H1 (cell line): Measurements from ENCODE around the gene BNIP1. TPM values are rescaled to one million over a fixed set of nuclear protein-coding genes. Genes with fewer than 3 reads are reported as not detected.
"Not testable (repeated sequence)": the region's sequence is repeated elsewhere in the genome, so short reads cannot be mapped to it uniquely, and the experiment has no call there.

Source experiments
- CTCF ChIA-PET: fragments of 300-600 bp; sonication (Branson Sonifier 250); formaldehyde crosslinking; loops from one replicate; lab custom pipeline; 2021; ENCODE audit not compliant: partially characterized antibody; lab: Charles Lee
- POLR2A ChIA-PET: fragments of 300-600 bp; sonication (Branson Sonifier 250); formaldehyde crosslinking; loops from one replicate; lab custom pipeline; 2021; ENCODE audit warnings: inconsistent platforms; ENCODE audit not compliant: partially characterized antibody; lab: Charles Lee
- DNase-seq, 2 experiments: peaks; one replicate each; pipeline versions ENCODE4 v3.0.0 to v3.0.0-alpha.2; 2010 to 2022; ENCODE audit warnings: low spot score in 2 of 2, low read depth in 1 of 2, mixed read lengths in 1 of 2
- FAIRE-seq: peaks from 2 replicates; lab custom pipeline; 2011; peaks lifted over from hg19 to GRCh38; lab: Jason Lieb, UNC
- H2AFZ ChIP-seq: 2 replicates; pipeline ENCODE4 v1.8.1; 2012; ENCODE audit warnings: low read length, inconsistent platforms
- H2AK5ac ChIP-seq: 2 replicates; pipeline ENCODE4 v1.6.1; 2013; ENCODE audit warnings: low read depth, low read length
- H2BK120ac ChIP-seq: replicated peaks from 2 replicates; pipeline ENCODE3; 2013; ENCODE audit warnings: low read depth, low read length, inconsistent platforms
- H2BK12ac ChIP-seq: 2 replicates; pipeline ENCODE4 v1.6.1; 2013; ENCODE audit warnings: low read depth, low read length
- H2BK15ac ChIP-seq: 2 replicates; pipeline ENCODE4 v1.6.1; 2013; ENCODE audit warnings: low read length
- H2BK20ac ChIP-seq: 2 replicates; pipeline ENCODE4 v1.6.1; 2013; ENCODE audit warnings: low read length
- H2BK5ac ChIP-seq: 2 replicates; pipeline ENCODE4 v1.6.1; 2013; ENCODE audit warnings: low read depth, low read length
- H3K14ac ChIP-seq: 2 replicates; pipeline ENCODE4 v1.6.1; 2013; ENCODE audit warnings: inconsistent platforms; ENCODE audit not compliant: insufficient read length
- H3K18ac ChIP-seq: 2 replicates; pipeline ENCODE4 v1.6.1; 2013; ENCODE audit warnings: low read length; ENCODE audit errors: extremely low read depth
- H3K23ac ChIP-seq: 2 replicates; pipeline ENCODE4 v1.6.1; 2013; ENCODE audit warnings: inconsistent platforms; ENCODE audit not compliant: insufficient read length
- H3K23me2 ChIP-seq: 2 replicates; pipeline ENCODE4 v1.6.1; 2013; ENCODE audit warnings: low read depth, low read length
- H3K27ac ChIP-seq: 2 replicates; pipeline ENCODE4 v1.6.1; 2011; ENCODE audit warnings: low read depth, low read length, inconsistent platforms
- H3K27me3 ChIP-seq, 4 experiments: replicated peaks in 1 of 4; 1 replicate in 1 of 4; 2 replicates in 3 of 4; pipeline versions ENCODE4 v1.6.1 to v1.8.1; 2011 to 2013; ENCODE audit warnings: low read length in 3 of 4, mild to moderate bottlenecking in 3 of 4, inconsistent platforms in 2 of 4, mixed read lengths in 2 of 4, moderate library complexity in 1 of 4; ENCODE audit not compliant: control insufficient read depth in 3 of 4, insufficient read depth in 3 of 4; ENCODE audit errors: extremely low read depth in 1 of 4
- H3K36me3 ChIP-seq, 4 experiments: 2 replicates each; pipeline versions ENCODE4 v1.6.1 to v1.8.1; 2011 to 2013; ENCODE audit warnings: mild to moderate bottlenecking in 4 of 4, low read length in 3 of 4, moderate library complexity in 2 of 4, control low read depth in 1 of 4, inconsistent platforms in 1 of 4; ENCODE audit not compliant: insufficient read depth in 4 of 4, control insufficient read depth in 2 of 4
- H3K4ac ChIP-seq: replicated peaks from 2 replicates; pipeline ENCODE3; 2013; ENCODE audit warnings: low read length, low read depth, mixed read lengths, inconsistent platforms; ENCODE audit not compliant: insufficient read length
- H3K4me1 ChIP-seq, 4 experiments: replicated peaks in 1 of 4; 1 replicate in 1 of 4; 2 replicates in 3 of 4; pipeline versions ENCODE4 v1.6.1 to v1.8.1; 2011 to 2013; ENCODE audit warnings: low read length in 3 of 4, inconsistent platforms in 2 of 4, mixed read lengths in 1 of 4; ENCODE audit not compliant: insufficient read depth in 4 of 4, control insufficient read depth in 3 of 4
- H3K4me2 ChIP-seq, 2 experiments: 2 replicates each; pipeline versions ENCODE4 v1.6.1 to v1.8.1; 2011 to 2013; ENCODE audit warnings: low read depth in 2 of 2, low read length in 2 of 2, control low read depth in 1 of 2, inconsistent platforms in 1 of 2, mild to moderate bottlenecking in 1 of 2; ENCODE audit not compliant: insufficient read depth in 1 of 2
- H3K4me3 ChIP-seq, 4 experiments: fragments of 200-600, 300-600 bp in 1 of 4; sonication (generic), shearing (Covaris generic), sonication (Bioruptor Twin) in 1 of 4; 2 replicates each; pipeline versions ENCODE4 v1.5.1 to v1.8.1; 2011 to 2016; ENCODE audit warnings: low read length in 4 of 4, low read depth in 3 of 4, control low read depth in 2 of 4, inconsistent platforms in 2 of 4, mild to moderate bottlenecking in 2 of 4, mixed read lengths in 1 of 4, moderate library complexity in 1 of 4; ENCODE audit not compliant: insufficient read depth in 2 of 4; ENCODE audit errors: extremely low read depth in 1 of 4
- H3K56ac ChIP-seq: replicated peaks from 2 replicates; pipeline ENCODE3; 2013; ENCODE audit warnings: low read depth, mild to moderate bottlenecking, mixed read lengths, low read length, inconsistent platforms; ENCODE audit not compliant: insufficient read length
- H3K79me1 ChIP-seq: 2 replicates; pipeline ENCODE4 v1.6.1; 2013; ENCODE audit warnings: low read depth, low read length, control low read depth
- H3K79me2 ChIP-seq, 2 experiments: 2 replicates each; pipeline versions ENCODE4 v1.6.1 to v1.8.1; 2012 to 2013; ENCODE audit warnings: low read length in 2 of 2, mild to moderate bottlenecking in 2 of 2, inconsistent platforms in 1 of 2; ENCODE audit not compliant: insufficient read depth in 2 of 2, control insufficient read depth in 1 of 2
- H3K9ac ChIP-seq, 4 experiments: replicated peaks in 1 of 4; 1 replicate in 1 of 4; 2 replicates in 3 of 4; pipeline versions ENCODE4 v1.6.1 to v1.8.1; 2011 to 2013; ENCODE audit warnings: low read depth in 3 of 4, low read length in 3 of 4, control low read depth in 2 of 4, mild to moderate bottlenecking in 2 of 4, moderate library complexity in 2 of 4, inconsistent platforms in 1 of 4; ENCODE audit errors: extremely low read depth in 1 of 4
- H3K9me3 ChIP-seq, 2 experiments: 2 replicates each; pipeline versions ENCODE4 v1.6.1 to v1.8.1; 2012 to 2013; ENCODE audit warnings: mild to moderate bottlenecking in 2 of 2, moderate library complexity in 2 of 2, control low read depth in 1 of 2, inconsistent platforms in 1 of 2, low read depth in 1 of 2, low read length in 1 of 2, mixed read lengths in 1 of 2; ENCODE audit not compliant: insufficient read depth in 2 of 2
- H4K20me1 ChIP-seq, 2 experiments: replicated peaks in 1 of 2; 2 replicates each; pipeline versions ENCODE3 to v1.8.1; 2011 to 2013; ENCODE audit warnings: inconsistent platforms in 2 of 2, low read length in 2 of 2, mild to moderate bottlenecking in 1 of 2; ENCODE audit not compliant: insufficient read depth in 2 of 2, control insufficient read depth in 1 of 2
- H4K5ac ChIP-seq: 2 replicates; pipeline ENCODE4 v1.6.1; 2013; ENCODE audit warnings: low read length, low read depth, mixed read lengths, inconsistent platforms; ENCODE audit not compliant: insufficient read length
- H4K8ac ChIP-seq: 2 replicates; pipeline ENCODE4 v1.8.0; 2013; ENCODE audit warnings: mild to moderate bottlenecking, moderate library complexity, low read length, inconsistent platforms; ENCODE audit not compliant: insufficient read depth; ENCODE audit errors: extremely low read depth
- H4K91ac ChIP-seq: replicated peaks from 2 replicates; pipeline ENCODE3; 2013; ENCODE audit warnings: low read length, mixed read lengths, inconsistent platforms; ENCODE audit not compliant: insufficient read length
- ATF3 ChIP-seq: IDR thresholded peaks from 2 replicates; pipeline ENCODE4 v1.6.1; 2011; ENCODE audit warnings: low read depth, mild to moderate bottlenecking, low read length; ENCODE audit not compliant: insufficient read depth
- POU5F1 ChIP-seq: IDR thresholded peaks from 2 replicates; pipeline ENCODE4 v1.6.1; 2011; ENCODE audit warnings: low read depth, mild to moderate bottlenecking, low read length, moderate library complexity
- YY1 ChIP-seq: IDR thresholded peaks from 2 replicates; pipeline ENCODE4 v1.6.1; 2011; ENCODE audit warnings: low read depth, mild to moderate bottlenecking, low read length
- WGBS, 2 experiments: shearing (Covaris generic) in 1 of 2; methylation state at CpG; one replicate each; pipeline versions ENCODE4 v1.1.6 to v1.1.7; 2013 to 2015; ENCODE audit warnings: low lambda C conversion rate in 2 of 2, mixed read lengths in 2 of 2, inconsistent platforms in 1 of 2, low coverage in 1 of 2, missing lambda C conversion rate in 1 of 2; ENCODE audit not compliant: insufficient replicate concordance in 2 of 2, insufficient coverage in 1 of 2, insufficient read length in 1 of 2; ENCODE audit errors: extremely low coverage in 1 of 2, missing lambda C conversion rate in 1 of 2; 5-methylcytosine and 5-hydroxymethylcytosine counted together
- polyA plus RNA-seq, 7 experiments: library from polyadenylated mRNA; depleted of rRNA in 3 of 7; stranded (reverse) in 5 of 7; unstranded in 2 of 7; fragments of >200 nt in 5 of 7; fragments of 200-250 nt in 2 of 7; gene quantifications; 1 replicate in 5 of 7; 2 replicates in 1 of 7; 4 replicates in 1 of 7; pipeline versions ENCODE4 v1.2.1 to v1.2.3, GENCODE V29; 2011 to 2013; ENCODE audit warnings: missing spikeins in 2 of 7, mixed read lengths in 2 of 7
- total RNA-seq: library from RNA; stranded (reverse); fragmentation: NEBNext Ultra II Directional; extraction: Animal tissue kit (Norgen Biotek cat#: 25700); gene quantifications from 2 replicates; pipeline ENCODE4 v1.2.1, GENCODE V29; 2021

BNIP1 gene
- total and polyA plus RNA-seq, 2 of the 8 experiments (the other 6 are each of a cell fraction or from before 2014, with no cell fraction given), result 13.5 to 14.7 TPM

DNA sequence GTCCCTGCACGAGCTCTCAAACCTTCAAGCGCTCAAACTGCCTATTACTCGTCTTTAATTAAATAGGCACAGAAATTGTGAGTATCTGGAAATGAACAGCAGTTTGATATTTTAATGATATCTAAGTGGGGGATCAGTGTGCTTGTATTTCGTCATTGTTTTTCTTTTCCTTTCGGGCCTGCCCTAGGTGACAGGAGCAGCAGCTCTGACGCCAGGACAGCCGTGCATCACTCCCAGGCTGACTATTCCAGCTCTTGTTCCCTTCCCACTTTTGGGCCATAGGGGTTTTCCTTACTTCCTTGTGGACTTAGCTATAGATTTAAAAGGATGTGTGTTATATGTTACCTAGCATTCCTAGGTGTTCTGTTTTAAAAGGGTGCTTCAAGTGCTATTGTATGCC, 9.5 kb downstream of the BNIP1 start (continued):
- TF ChIP-seq POU5F1, result no peak
- TF ChIP-seq ATF3, result no peak
- no peak for TF ChIP-seq YY1
- TF ChIP-seq, all 59 proteins: peak for 0

GRCh38 chr5:173154619-173155018, 10.3 kb downstream of the BNIP1 start:
- H3K9ac ChIP-seq, H2AK5ac ChIP-seq, H2BK15ac ChIP-seq, H3K79me1 ChIP-seq, H4K91ac ChIP-seq, H3K9me3 ChIP-seq, H3K23me2 ChIP-seq, H2BK5ac ChIP-seq, POLR2A ChIA-PET, FAIRE-seq, H3K56ac ChIP-seq, H3K79me2 ChIP-seq, H2BK12ac ChIP-seq, H3K27me3 ChIP-seq, H4K20me1 ChIP-seq, H2BK120ac ChIP-seq, H3K23ac ChIP-seq, H2AFZ ChIP-seq, H4K8ac ChIP-seq, H3K4ac ChIP-seq, H3K14ac ChIP-seq, H3K4me3 ChIP-seq, H3K36me3 ChIP-seq, H3K4me2 ChIP-seq, H3K27ac ChIP-seq, H2BK20ac ChIP-seq, H3K18ac ChIP-seq, H3K4me1 ChIP-seq, H4K5ac ChIP-seq: not testable (repeated sequence)
- 86% methylated on average over 5 of the region's 5 CpGs; no CpG with 5 or more reads in 1 of the 2 experiments for WGBS, 2 experiments
- CTCF ChIA-PET, result interaction anchor here (1.2 to 1.3 kb wide), 2 partner anchors 144 to 440 kb away, joined by 3 to 5 read pairs; no protein-coding TSS in a partner anchor
- peak in 1 of 2 experiments; percentile 19 for DNase-seq
